SK-N-SH (cell line): ENCODE results near the gene FGG. TPM values are rescaled to one million over a fixed set of nuclear protein-coding genes. Genes with fewer than 3 reads are reported as not detected.

Experiments
- CTCF ChIA-PET: fragments of 300-600, 350-600 bp; formaldehyde crosslinking; extraction: SDS; loops from one replicate; lab custom pipeline; 2021; lab: Yijun Ruan, JAX
- POLR2A ChIA-PET: fragments of 350-600 bp; sonication (Branson Sonifier 250); formaldehyde crosslinking; extraction: SDS; loops from one replicate; lab custom pipeline; 2020; ENCODE audit warnings: antibody characterized with exemption, inconsistent platforms; lab: Yijun Ruan, JAX
- DNase-seq: peaks from one replicate; pipeline ENCODE4 v3.0.0; 2012
- H2AFZ ChIP-seq: fragments of 200-600 bp; sonication (generic); 2 replicates; pipeline ENCODE4 v1.8.1; 2016; ENCODE audit warnings: antibody characterized with exemption, mild to moderate bottlenecking, low read depth
- H3F3A ChIP-seq: fragments of 200-600 bp; sonication (generic); replicated peaks from 2 replicates; pipeline ENCODE3; 2016; ENCODE audit warnings: antibody characterized with exemption, mild to moderate bottlenecking; ENCODE audit not compliant: insufficient read depth
- H3K27ac ChIP-seq, 2 experiments: fragments of 200-500 bp in 1 of 2; fragments of 200-600 bp in 1 of 2; sonication (Bioruptor generic) in 1 of 2; sonication (generic), shearing (Covaris generic) in 1 of 2; 2 replicates each; pipeline versions ENCODE4 v1.5.1 to v1.6.1; 2014 to 2016; ENCODE audit warnings: low read depth in 2 of 2, inconsistent platforms in 1 of 2, low read length in 1 of 2, mild to moderate bottlenecking in 1 of 2, mixed read lengths in 1 of 2
- H3K27me3 ChIP-seq: fragments of 200-600 bp; sonication (generic), shearing (Covaris generic); 2 replicates; pipeline ENCODE4 v1.6.1; 2016; ENCODE audit warnings: mixed run types; ENCODE audit not compliant: insufficient read depth
- H3K36me3 ChIP-seq, 2 experiments: fragments of 200-500 bp in 1 of 2; fragments of 200-600 bp in 1 of 2; sonication (Bioruptor generic) in 1 of 2; sonication (generic) in 1 of 2; replicated peaks in 1 of 2; 2 replicates each; pipeline versions ENCODE3 to v1.5.1; 2014 to 2016; ENCODE audit warnings: low read length in 1 of 2, mild to moderate bottlenecking in 1 of 2; ENCODE audit not compliant: insufficient read depth in 2 of 2, control insufficient read depth in 1 of 2
- H3K4me1 ChIP-seq, 2 experiments: fragments of 200-500 bp in 1 of 2; fragments of 200-600 bp in 1 of 2; sonication (Bioruptor generic) in 1 of 2; sonication (generic), shearing (Covaris generic) in 1 of 2; 2 replicates each; pipeline versions ENCODE4 v1.5.1 to v1.6.1; 2014 to 2016; ENCODE audit warnings: low read depth in 1 of 2, low read length in 1 of 2, mixed run types in 1 of 2; ENCODE audit not compliant: insufficient read depth in 2 of 2, control insufficient read depth in 1 of 2
- H3K4me2 ChIP-seq: fragments of 200-600 bp; sonication (generic), shearing (Covaris generic); 2 replicates; pipeline ENCODE4 v1.6.1; 2017; ENCODE audit warnings: mixed run types
- H3K4me3 ChIP-seq, 2 experiments: fragments of 200-500 bp in 1 of 2; fragments of 200-600 bp in 1 of 2; sonication (Bioruptor generic) in 1 of 2; sonication (generic), shearing (Covaris generic) in 1 of 2; 2 replicates each; pipeline versions ENCODE4 v1.5.1 to v1.8.1; 2014 to 2016; ENCODE audit warnings: low read depth in 2 of 2, inconsistent platforms in 1 of 2, low read length in 1 of 2, mild to moderate bottlenecking in 1 of 2, mixed read lengths in 1 of 2, moderate library complexity in 1 of 2
- H3K79me2 ChIP-seq: fragments of 200-600 bp; sonication (generic); 2 replicates; pipeline ENCODE4 v1.8.1; 2017; ENCODE audit warnings: mild to moderate bottlenecking; ENCODE audit not compliant: insufficient read depth
- H3K9ac ChIP-seq: fragments of 200-600 bp; sonication (generic); 2 replicates; pipeline ENCODE4 v1.6.1; 2017; ENCODE audit warnings: mixed run types
- H3K9me2 ChIP-seq: fragments of 200-600 bp; sonication (generic); 2 replicates; pipeline ENCODE4 v1.6.1; 2017; ENCODE audit warnings: mixed run types
- H3K9me3 ChIP-seq: fragments of 200-600 bp; sonication (generic); 2 replicates; pipeline ENCODE4 v1.6.1; 2017; ENCODE audit warnings: mixed run types, mild to moderate bottlenecking, moderate library complexity
- H4K20me1 ChIP-seq: fragments of 200-600 bp; sonication (generic); 2 replicates; pipeline ENCODE4 v1.6.1; 2017; ENCODE audit warnings: mild to moderate bottlenecking, mixed run types; ENCODE audit not compliant: insufficient read depth
- EP300 ChIP-seq, 2 experiments: IDR thresholded peaks; 2 replicates each; pipeline versions ENCODE4 v1.4.0 to v1.6.1; 2012; ENCODE audit warnings: borderline replicate concordance in 1 of 2, low read depth in 1 of 2, low read length in 1 of 2
- FOSL2 ChIP-seq: IDR thresholded peaks from 2 replicates; pipeline ENCODE4 v1.4.0; 2012; ENCODE audit warnings: low read depth, mild to moderate bottlenecking, moderate library complexity, borderline replicate concordance
- GATA2 ChIP-seq: sonication (generic); formaldehyde crosslinking; IDR thresholded peaks from 2 replicates; pipeline ENCODE4 v1.5.0; 2020; ENCODE audit warnings: mild to moderate bottlenecking, missing genetic modification reagents
- MEF2A ChIP-seq: IDR thresholded peaks from 2 replicates; pipeline ENCODE4 v1.4.0; 2012; ENCODE audit warnings: low read depth, borderline replicate concordance
- RFX5 ChIP-seq: IDR thresholded peaks from 2 replicates; pipeline ENCODE4 v1.6.1; 2012; ENCODE audit warnings: mild to moderate bottlenecking, improper control_type of control experiment, low read length
- SIN3A ChIP-seq: IDR thresholded peaks from 2 replicates; pipeline ENCODE4 v1.6.1; 2012; ENCODE audit warnings: low read depth, mild to moderate bottlenecking, low read length, moderate library complexity, borderline replicate concordance
- SMC3 ChIP-seq: IDR thresholded peaks from 2 replicates; pipeline ENCODE4 v1.6.1; 2012; ENCODE audit warnings: low read depth, low read length, improper control_type of control experiment
- WGBS: methylation state at CpG from one replicate; pipeline ENCODE4 v1.1.6; 2017; ENCODE audit warnings: low lambda C conversion rate; 5-methylcytosine and 5-hydroxymethylcytosine counted together
- polyA plus RNA-seq, 3 experiments: library from polyadenylated mRNA; depleted of rRNA; stranded (reverse); fragments of >200 nt; gene quantifications; 2 replicates each; pipeline ENCODE4 v1.2.3, GENCODE V29; 2012
- TF ChIP-seq, protein P1 (sequence below): IDR thresholded peaks from 2 replicates; pipeline ENCODE4 v1.4.0; 2012; ENCODE audit warnings: low read depth, borderline replicate concordance

Gene FGG
- polyA plus RNA-seq, 1 of the 3 experiments (the other 2 are of a cell fraction), result not detected

- no peak overlapping the region for H3K4me2 ChIP-seq
- no peak for DNase-seq
- H3F3A ChIP-seq, result no peaks in the 10 kb centered on the region
- no peaks in the 10 kb centered on the region for H3K9me2 ChIP-seq
- TF ChIP-seq RFX5 (no peak), MEF2A (no peak)
- TF ChIP-seq, protein P1, sequence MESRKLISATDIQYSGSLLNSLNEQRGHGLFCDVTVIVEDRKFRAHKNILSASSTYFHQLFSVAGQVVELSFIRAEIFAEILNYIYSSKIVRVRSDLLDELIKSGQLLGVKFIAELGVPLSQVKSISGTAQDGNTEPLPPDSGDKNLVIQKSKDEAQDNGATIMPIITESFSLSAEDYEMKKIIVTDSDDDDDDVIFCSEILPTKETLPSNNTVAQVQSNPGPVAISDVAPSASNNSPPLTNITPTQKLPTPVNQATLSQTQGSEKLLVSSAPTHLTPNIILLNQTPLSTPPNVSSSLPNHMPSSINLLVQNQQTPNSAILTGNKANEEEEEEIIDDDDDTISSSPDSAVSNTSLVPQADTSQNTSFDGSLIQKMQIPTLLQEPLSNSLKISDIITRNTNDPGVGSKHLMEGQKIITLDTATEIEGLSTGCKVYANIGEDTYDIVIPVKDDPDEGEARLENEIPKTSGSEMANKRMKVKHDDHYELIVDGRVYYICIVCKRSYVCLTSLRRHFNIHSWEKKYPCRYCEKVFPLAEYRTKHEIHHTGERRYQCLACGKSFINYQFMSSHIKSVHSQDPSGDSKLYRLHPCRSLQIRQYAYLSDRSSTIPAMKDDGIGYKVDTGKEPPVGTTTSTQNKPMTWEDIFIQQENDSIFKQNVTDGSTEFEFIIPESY, result no peak
- TF ChIP-seq, all 33 proteins: peak for 0
- H3K4me3 ChIP-seq, result no peak overlapping the region
- 2% methylated on average over 4 of the region's 4 CpGs for WGBS
- no peak overlapping the region for H2AFZ ChIP-seq
- no peaks in the 10 kb centered on the region for H3K36me3 ChIP-seq
- H3K9ac ChIP-seq, result no peak overlapping the region
- ChIA-PET POLR2A (no interaction called here), CTCF (interaction anchor here (1.1 to 2.8 kb wide), 4 partner anchors 8 to 58 kb away, joined by 4 to 13 read pairs (median 8); no protein-coding TSS in a partner anchor)
- no peaks in the 10 kb centered on the region for H4K20me1 ChIP-seq
- H3K79me2 ChIP-seq, result no peaks in the 10 kb centered on the region
- no peaks in the 10 kb centered on the region for H3K9me3 ChIP-seq
- H3K27ac ChIP-seq, result no peak overlapping the region
- no peaks in the 10 kb centered on the region for H3K4me1 ChIP-seq
- 0 out of 2 replicates have a peak, but pooled peaks cover 5% of the 10 kb centered on the region for H3K27me3 ChIP-seq
Observed at GRCh38 chr4:154610582-154610981, 1.9 kb downstream of the FGG start.

DNA sequence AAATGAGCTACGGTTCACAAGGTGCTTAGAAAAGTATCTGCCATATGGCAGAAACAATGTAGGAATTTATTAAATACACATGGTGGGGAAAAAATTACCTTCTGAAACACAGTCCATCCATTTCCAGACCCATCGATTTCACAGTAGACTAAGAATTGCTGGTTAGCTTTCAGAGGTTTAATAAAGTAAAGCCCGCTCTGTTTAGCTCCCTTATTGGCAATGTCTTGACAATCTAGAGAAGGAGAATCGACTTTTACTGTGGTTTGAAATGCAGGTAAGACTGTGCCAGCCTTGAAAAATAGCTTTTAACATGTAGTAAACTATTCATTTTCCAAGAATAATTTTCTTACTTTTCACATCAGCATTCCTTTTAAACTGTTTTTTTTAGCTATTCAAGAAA, 2.9 kb downstream of the FGG start:
- Histone ChIP-seq H3K27ac (no peak overlapping the region), H3K27me3 (0 out of 2 replicates have a peak, but pooled peaks cover 5% of the 10 kb centered on the region), H3K4me1 (no peaks in the 10 kb centered on the region), H4K20me1 (no peaks in the 10 kb centered on the region), H3K4me2 (no peak overlapping the region), H3K9ac (no peak overlapping the region), H3K79me2 (no peaks in the 10 kb centered on the region), H3K9me2 (no peaks in the 10 kb centered on the region), H3K4me3 (no peak overlapping the region), H3F3A (no peaks in the 10 kb centered on the region), H2AFZ (no peak overlapping the region), H3K36me3 (no peaks in the 10 kb centered on the region), H3K9me3 (no peaks in the 10 kb centered on the region)
- CTCF ChIA-PET, result interaction anchor here (2.1 to 3.5 kb wide), 3 partner anchors 9 to 57 kb away, joined by 11 to 13 read pairs (median 11); no protein-coding TSS in a partner anchor
- POLR2A ChIA-PET, result no interaction called here
- TF ChIP-seq SMC3 (no peak), SIN3A (no peak), FOSL2 (no peak), EP300 (IDR thresholded peaks at IDR 0.05; ENCODE audit: borderline replicate concordance in 1 of 2, low read depth in 1 of 2, low read length in 1 of 2) (no peak), GATA2 (CRISPR knock-in tag) (no peak)
- DNase-seq, result no peak
- 10% methylated on average over 4 of the region's 4 CpGs for WGBS
